HG02938 (cell line): ENCODE measurements around the gene JADE2.

Experiments
- ATAC-seq: cut with Tn5 transposase; IDR thresholded peaks from one replicate; pipeline ENCODE4 v1.9.1; 2021; ENCODE audit warnings: mild to moderate bottlenecking, moderate library complexity; ENCODE audit not compliant: unreplicated experiment

JADE2 gene

DNA sequence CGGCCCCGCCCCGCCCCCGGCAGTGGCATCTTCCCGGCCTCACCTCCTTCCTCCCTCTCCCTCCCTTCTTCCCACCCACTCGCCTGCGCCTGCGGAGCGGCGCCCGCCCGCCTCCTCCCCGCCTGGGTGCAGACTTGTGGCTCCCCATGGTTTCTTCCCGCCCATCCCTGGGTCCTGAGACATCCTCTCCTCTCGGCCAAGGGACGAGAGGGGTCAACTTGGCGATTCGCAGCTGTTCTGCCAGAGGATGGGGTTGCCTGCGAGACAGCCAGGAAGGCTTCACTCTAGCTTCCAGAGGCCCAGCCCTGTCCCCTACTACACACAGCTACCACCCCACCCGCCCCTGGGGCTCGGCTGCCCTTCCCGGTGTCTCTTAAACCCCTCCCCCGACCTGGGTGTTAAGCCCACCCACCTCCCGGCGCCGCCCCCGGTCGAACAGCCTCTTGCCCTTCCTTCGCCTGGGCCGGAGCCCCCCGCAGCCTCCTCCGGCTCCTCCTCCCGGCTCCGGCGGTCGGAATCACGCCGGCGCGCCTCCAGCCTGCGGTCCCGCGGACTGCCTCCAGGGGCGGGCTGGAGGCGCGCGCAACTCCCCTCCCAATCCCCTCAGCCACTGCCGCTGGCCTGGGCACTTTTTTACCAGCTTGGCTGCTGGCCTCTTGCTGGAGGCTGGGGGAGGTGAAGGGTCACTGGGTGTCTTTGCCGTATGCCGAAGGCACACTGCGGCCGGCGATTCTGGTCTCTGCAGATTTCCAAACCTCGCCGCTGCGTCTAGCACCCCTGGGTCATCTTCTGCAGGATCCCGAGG lies 1.9 kb downstream of the JADE2 start:
- peak; percentile 27 for ATAC-seq

DNA sequence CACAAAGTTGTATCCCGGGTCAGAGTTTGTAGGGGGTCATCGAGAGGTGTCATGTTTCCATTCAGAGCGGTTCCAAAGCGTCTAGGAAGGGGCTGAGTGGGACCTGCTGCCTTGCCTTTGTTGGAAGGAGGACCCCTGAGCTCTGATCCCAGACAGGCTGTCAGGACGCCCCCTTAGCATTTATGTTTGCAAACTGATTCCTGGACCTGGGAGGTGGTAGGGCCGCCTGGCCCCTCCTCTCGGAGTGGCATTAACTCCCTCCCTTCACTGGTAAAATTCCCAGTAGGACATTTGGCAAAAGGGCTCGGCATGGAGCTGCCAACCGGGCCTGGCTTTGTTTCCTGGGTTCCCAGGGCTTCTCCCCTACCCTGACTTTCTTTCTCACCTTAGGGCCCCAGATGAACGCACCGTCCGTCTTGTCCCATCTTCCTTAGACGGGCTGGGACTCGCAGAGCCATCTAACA lies 2.5 kb downstream of the JADE2 start:
- no peak for ATAC-seq

DNA sequence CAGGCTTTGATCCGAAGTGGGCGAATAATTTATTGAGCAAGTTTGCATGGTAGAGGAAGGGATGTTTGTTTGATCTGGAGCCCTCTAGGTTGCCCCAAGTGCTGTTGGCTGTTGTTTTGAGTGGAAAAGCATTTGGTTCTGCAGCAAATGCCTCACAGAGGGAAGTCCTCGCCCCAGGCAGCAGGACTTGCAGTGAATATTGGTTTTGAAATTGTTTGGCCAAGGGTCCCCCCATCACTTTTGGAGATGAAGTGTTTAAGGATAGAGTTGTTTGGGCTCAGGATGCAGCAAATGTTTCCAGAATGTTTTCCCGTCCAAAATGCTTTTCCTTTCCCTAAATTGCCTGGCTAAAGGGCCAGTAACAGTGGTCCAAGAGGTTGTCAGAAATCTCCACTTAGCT lies 3.1 kb downstream of the JADE2 start:
- no peak for ATAC-seq

DNA sequence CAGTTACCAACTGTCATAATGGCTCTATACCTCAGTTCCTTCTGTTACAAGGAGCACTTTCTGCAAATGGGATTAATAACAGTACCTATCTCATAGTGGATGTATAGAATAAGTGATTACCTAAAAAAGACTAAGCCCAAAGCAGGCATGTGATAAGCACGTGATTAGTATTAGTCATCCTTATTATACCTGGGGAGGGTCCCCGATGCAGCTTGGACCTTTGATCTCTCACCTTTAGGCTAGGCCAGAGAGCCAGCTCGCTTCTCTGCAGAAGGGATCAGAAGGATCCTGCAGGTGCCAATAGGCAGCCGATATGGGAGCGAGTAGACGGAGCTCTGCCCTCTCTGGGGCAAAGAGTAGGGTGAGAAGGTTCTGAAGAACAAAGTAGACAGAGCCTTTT lies 4.0 kb downstream of the JADE2 start:
- no peak for ATAC-seq

DNA sequence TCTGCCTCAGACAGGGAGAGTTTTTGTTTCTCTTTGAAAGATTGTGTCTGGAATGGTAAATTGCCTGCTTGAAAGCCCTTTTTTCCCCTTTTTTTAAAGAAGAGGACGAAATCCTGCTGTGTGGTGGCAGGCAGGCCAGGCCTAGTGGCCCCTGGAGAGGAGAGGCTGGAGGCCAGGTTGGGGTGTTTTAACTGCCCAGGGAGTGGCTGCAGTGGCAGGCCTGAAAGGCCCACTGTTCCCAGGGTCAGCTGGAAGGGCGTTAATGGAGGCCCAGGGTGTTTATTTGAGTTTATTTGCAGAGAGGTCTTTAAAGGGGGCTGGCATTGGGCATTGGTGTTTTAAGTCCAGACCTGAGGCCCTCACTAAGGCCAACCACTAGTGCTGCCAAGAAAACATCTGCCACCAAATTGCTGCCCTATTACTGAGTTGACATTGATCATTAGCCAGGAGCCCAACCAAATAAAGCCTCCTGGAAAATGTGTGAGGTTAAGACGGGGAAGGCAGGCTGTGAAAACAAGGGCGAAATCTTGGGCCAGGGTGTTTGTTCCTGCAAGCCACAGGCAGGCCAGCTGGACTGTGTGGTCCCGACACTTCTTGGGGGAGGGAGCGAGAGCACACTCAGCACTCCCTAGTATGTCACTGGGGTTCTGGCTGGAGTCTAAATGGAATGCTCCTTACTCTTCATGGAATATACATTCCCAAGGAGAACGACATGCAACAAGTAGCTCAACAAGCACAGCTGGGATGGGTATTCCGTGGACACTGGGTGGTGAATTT lies 5.0 kb downstream of the JADE2 start:
- no peak for ATAC-seq

DNA sequence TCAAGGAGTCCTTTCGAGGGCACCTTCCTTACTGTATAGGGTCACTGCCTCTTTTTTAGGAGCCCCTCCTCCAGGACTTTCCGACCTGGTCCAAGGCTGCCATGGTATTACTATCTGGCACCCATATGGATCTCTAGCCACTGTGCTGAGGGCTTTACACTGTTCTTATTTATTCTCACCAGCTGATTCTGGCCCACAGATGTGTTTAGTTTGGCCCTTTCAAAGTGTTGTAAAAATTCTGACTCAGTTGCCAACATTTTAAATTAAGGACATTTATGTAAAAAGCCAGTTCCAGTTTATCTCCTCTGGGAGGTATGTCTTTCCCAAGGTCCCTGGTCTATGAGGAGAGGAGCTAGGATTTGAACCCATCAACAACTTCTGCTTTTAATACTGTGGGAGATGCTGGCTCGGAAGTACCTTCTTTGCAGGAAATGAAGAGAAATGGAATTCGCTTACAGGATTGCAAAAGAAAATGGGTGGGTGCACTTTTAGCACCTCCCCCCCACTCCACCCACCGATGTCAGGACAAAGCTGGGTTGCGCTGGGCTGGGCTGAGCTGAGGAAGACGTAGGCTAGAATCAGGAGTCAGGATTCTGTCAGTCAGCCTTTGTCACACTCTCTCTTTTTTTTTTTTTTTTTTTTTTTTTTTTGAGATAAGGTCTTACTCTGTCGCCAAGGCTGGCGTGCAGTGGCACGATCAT lies 7.8 kb downstream of the JADE2 start:
- ATAC-seq, result no peak

DNA sequence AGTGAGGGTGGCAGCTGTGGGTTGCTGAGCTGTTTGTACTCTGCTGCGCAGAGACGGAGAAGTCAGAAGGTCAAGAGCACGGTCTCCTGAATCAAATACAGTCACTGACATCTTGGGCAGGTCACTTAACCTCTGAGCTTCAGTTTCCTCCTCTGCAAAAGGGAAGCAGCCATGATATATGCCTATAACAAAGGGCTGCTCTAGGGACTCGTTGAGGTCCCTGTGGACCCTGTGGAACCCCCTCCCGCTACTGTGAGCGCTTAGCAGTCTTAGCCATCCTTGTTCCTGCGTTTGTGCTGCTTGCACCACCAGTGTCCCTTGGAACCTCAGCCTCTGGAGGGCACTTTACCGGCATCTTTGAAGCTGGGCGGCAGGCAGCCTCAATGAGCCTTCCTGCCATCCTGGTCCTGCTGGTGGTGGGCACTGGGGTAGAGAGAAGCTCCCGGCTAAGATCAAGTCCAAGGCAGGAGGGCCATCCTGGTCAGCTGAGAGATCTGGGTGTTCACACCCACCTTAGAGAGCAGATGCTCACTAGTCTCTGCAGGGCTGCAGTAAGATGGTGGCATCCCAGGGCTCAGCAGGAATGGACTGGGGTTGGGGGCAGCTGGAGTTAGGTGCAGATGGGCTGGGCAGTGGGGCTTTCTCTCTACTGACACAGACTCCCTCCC lies 8.7 kb downstream of the JADE2 start:
- no peak for ATAC-seq

DNA sequence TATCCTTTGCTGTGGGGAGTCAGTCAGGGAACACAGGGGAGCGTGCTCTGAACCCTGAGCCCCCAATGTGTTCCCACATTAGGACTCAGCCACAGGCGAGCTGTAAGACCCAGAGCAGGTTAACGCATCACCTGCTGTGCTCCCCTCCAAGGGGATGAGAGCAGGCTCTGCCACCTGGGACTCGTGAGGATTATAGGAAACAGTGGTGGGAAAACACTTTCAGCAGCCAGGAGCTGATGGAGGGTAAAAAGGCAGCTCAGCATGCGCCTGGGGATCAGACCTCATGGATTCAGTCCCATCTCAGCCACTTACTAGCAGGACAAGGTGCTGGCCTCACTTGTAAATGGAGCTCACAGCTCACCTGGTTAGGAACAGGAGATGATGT lies 9.2 kb downstream of the JADE2 start:
- no peak for ATAC-seq

DNA sequence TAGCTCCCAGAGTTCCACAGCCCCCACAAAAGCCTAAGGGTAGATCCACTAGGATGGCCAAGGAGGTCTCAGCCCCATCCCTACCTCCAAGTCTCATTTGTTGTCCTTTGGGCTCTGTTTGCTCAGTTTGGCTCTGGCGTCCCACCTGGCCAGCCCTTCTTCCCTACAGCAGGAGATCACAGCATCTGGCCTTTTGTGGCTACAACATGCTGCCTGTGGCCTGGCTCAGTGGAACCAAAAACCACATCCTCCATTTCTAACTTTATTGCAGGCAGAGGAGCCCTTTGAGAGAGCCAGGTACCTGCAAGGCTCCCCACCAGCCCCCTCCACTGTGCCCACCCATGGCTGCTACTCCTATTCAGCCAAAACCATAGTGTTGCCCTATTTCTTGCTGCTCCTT lies 11.4 kb downstream of the JADE2 start:
- ATAC-seq, result no peak

DNA sequence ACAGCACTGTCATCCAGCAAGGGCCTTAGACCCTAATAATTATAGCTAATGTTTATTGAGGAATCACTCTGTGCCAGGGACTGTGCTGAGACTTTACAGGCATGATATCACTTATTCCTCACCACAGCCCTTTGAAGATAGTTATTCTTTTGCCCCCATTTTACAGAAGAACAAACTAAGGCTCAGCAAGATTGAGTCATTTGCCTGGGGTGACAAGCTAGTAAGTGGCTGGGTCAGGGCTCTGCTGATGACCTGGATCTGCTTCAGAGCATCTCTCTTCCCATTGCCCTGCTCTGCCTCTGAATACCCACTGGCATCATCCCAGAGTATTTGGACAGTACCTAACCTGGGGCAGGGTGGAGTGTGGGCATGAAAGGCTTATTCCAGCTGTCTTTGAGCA lies 11.8 kb downstream of the JADE2 start:
- no peak for ATAC-seq

DNA sequence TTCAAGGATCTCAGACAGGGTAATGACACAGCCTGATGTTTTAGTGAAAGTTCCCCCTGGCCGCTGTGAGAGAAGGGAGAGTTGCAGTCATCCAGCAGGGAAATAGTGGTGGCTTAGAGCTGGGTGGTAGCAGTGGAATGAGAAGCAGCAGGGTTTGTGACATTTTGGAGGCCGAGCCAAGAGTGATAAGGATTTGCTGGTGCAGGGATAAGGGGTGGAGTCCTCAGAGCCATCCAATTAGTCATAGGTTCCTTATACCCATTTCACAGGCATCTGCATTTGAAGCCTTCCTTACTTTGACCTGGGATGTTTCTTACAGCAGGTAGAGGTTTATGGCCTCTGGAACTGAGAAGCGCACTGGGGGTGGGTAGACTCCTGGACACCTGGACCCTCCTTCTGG lies 12.8 kb downstream of the JADE2 start:
- no peak for ATAC-seq

DNA sequence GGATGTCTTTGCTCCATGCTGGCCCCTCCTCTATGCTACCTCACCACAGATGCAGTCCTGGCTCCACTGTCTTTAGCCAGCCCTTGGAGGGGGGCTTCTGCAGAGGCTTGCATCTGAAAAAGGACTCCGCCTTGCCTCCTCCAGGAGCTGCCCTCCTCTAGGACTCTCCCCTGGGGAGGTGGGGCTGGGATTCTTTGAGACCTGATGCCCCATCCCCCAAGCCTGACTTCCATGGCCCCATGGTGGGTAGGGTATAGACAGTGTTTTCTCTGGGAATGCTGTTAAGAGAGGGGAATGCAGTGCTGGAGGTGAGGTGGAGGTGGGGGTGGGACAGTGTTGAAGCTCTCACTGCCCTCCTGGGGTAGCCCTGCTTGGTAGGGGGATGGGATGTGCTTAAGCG lies 14.3 kb downstream of the JADE2 start:
- no peak for ATAC-seq

DNA sequence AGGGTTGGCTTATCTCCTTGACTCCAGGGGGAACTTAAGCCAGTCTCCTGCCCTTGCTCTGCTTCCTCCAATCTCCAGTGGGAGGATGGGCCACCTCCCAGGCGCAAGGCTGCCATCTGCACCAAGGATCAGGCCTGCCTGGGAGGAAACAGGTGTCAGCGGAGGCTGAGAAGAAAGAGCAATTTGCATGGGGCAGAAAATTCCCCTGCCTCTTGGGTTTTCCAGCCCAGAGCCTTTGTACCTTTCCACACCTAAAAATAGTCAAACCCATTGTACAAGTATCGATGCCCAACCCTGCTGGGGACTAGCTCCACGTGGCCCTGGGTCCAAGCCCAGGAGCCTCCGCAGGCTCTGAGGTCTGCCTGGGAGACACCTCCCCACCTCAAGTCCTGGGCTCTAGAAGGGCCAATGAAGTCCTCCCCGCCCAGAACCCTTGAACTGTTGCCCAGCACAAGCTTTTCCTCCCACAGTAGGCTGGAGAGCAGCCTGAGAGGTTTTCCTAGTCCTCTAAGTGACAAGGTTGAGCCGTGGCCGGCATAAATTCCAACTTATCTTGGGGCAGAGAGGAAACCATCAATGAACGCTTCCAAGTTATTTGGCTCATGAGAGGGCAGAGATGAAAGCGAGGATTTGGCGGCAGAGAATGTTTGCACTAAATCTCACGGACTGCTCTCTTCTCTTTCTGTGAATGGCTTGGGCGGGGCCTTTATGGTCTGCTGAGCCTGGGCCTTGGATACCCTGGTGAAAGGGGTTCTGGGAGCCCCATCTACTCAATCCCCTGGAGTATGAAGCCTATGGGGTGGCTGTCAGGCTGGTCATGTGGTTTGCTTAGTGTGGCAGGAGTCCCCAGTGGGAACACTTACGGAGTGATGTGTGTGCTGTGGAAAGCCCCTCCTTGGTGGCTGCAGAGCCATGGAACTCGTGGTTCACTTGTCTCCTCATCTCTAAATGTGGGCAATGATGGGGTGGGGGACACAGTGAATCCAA lies 15.6 kb downstream of the JADE2 start:
- no peak for ATAC-seq

DNA sequence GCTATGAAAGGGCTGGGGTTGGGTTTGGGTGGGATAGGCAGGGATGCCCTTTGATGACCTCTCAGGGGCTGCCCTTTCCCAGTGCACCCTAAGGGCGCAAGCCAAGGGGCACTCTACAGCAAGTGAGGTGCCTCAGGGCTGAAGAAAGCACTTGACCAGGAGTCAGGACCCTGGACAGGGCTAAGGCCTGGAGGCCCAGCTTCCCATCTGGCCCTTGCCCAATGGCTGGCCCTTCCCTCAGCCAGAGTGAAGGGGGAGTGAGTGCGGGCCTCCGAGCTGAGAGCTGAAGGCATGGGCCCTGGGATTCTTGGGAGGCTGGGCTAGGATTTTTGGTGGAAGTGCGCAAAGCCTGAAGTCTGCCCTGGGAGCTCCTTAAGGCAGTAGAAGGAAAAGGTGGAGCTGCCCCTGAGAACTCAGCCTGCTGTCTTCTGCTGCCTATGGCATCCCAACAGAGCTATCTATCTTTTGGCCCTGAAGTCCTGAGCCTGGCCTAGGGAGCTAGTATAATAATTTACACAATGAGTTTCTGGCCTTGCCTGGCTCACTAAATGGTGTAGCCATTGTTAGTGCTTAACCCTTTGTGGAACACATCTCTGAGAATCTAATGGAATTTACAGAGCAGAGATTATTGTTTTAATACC lies 16.4 kb downstream of the JADE2 start:
- no peak for ATAC-seq

DNA sequence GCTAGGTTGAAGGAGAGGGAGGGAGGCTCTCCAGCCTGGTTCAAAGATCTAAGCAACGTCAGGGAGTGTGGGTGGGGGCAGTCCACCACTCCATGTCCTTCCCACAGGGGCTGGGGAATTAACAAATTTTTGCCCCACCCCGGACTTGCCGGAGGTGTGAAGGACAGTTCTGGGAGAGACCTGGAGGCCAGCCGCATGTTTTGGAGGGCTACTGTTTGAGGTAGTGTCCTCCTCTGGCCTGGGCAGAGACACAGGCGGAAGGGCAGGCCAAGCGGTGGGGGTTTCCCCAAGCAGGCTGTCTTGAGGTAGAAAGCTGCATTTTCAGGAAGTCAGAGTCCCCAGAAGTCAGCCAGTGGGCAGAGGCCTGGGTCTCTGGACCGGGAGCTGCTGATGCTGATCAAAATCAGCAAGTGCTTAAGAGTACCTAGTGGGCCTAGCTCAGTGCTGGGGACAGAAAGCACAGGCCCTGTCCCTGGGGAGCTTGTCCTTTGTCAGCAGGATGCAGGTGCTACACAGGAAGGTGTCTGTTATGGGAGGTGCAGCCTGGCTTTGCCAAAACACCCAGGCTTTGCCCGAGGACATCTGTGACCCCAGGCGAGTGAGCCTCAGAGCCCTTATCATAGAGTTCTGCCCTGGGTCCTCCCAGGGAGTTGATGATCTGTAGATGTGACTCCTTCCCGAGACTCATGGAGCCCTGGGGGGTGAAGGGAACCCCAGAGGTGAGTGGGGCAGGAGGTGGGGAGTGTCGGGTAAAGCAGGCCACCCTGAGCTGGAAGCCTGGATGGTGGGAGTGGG lies 18.5 kb downstream of the JADE2 start:
- ATAC-seq, result peak; percentile 55

DNA sequence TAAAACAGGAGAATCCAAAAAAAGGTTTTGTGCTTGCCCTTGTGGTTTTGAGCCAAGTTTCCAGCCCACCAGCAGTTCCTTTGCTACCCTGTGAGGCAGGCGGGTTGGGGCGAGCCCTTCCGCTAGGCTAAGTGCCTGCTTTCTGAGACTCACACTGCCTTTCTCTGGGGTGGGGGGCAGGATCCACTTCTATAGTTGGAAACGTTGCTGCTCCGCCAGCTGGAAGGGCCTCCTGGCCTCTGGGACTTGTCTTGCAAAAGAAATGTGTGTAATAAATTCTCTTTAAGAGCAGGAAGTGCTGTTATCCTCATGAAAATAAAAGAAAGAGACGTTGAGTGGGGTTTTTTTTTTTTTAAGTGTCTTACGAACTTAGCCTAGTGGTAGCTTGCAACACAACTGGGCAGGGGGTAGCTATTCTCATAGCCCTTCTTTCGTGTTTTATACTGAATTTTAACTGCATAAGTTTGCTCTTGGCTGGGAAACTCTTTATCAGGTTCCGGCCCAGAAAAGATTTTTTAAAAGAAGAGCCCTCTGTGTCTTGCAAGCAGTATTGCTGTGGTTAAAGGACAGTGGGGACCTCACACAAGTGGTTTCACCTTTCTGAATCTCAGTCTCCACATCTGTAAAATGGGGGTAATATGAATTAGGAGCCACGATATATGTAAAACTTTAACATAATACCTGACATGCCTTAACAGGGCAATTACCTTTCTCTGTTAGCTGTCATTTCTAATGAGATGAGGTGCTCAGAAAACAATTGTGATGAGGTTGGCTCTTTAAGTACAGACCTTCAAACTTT lies 19.8 kb downstream of the JADE2 start:
- ATAC-seq, result no peak

DNA sequence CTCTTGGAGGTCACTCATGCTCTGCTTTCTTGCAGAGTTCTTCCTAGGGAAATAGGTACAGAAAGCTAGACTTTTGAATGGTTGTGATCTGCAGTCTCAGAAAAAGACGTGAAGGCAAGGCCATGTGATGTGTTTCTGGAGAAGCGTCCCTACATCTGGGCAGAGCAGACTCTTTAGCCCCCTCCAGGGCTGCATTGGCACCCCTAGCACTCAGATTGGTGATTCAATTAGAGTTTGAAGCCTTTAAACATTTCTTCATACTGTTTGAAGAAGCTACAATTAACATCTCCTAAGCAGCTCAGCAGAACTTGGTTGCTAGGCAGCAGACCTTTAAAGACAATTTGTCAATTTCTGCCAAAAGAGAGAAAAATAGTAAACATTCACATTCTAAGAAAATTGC lies 21.6 kb downstream of the JADE2 start:
- no peak for ATAC-seq

DNA sequence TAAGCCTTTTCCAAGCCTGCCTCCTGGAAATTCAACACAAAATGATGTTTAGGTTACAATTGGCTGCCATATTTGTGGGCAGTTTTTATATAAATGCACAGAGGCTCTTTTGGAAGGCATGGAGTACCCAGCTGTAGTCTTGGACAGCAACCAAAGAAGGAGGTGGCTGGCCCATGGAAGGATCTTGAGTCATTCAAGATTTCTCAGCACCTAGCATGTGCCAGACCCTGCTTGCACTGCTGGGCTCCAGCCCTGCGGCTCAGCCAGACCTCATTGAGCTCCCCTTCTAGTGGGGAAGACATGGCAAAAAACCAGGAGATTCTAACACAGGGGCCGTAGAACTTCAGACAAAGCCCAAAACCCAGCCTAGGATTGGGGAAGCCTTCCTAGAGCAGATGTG lies 22.1 kb downstream of the JADE2 start:
- ATAC-seq, result no peak
